ENCODE results near the gene CORO2B.

- TF ChIP-seq POLR2A (IDR thresholded peaks at IDR 0.05; ENCODE audit: extremely low read depth, insufficient read length) (no peak), MAX (IDR thresholded peaks at IDR 0.05; ENCODE audit: low read depth, low read length) (no peak), CTCF (IDR thresholded peaks at IDR 0.05; ENCODE audit: low read depth, low read length) (no peak), MYC (IDR thresholded peaks at IDR 0.05; ENCODE audit: low read depth, low read length) (no peak)
These were observed 119.2 kb downstream of the CORO2B start for GRCh38 chr15:68697711-68698690.
